Neural crest cell (in vitro differentiated cells): ENCODE data around the gene SLC4A4. TPM values are rescaled to one million over a fixed set of nuclear protein-coding genes. Genes with fewer than 3 reads are reported as not detected.

Experiments
- DNase-seq: peaks from one replicate; pipeline ENCODE4 v3.0.0; 2021; ENCODE audit warnings: low read depth, mixed read lengths, low spot score
- H3K27ac Mint-ChIP-seq: one replicate; pipeline ENCODE4 v1.8.0; 2021; ENCODE audit warnings: mild to moderate bottlenecking, mixed read lengths; ENCODE audit not compliant: unreplicated experiment
- H3K27me3 Mint-ChIP-seq: 2 replicates; pipeline ENCODE4 v1.8.0; 2021; ENCODE audit warnings: low read depth, mild to moderate bottlenecking, mixed read lengths
- H3K36me3 Mint-ChIP-seq: 2 replicates; pipeline ENCODE4 v1.8.0; 2021; ENCODE audit warnings: low read depth, mild to moderate bottlenecking, mixed read lengths
- H3K4me1 Mint-ChIP-seq: 2 replicates; pipeline ENCODE4 v1.8.0; 2021; ENCODE audit warnings: mixed read lengths
- H3K4me3 Mint-ChIP-seq: one replicate; pipeline ENCODE4 v1.8.0; 2021; ENCODE audit warnings: mild to moderate bottlenecking, mixed read lengths
- H3K9me3 Mint-ChIP-seq: 2 replicates; pipeline ENCODE4 v1.8.0; 2021; ENCODE audit warnings: mixed read lengths
- CTCF ChIP-seq: fragments of 200-600 bp; sonication (generic); conservative IDR thresholded peaks from 2 replicates; pipeline ENCODE4 v1.5.0; 2021; ENCODE audit warnings: antibody characterized with exemption, mild to moderate bottlenecking
- total RNA-seq: library from RNA; stranded (reverse); gene quantifications from 2 replicates; pipeline ENCODE4 v1.2.1, GENCODE V29; 2021

The SLC4A4 gene
- total RNA-seq, 1 donor from 2014 or later: 4.0 TPM

GRCh38 chr4:71604785-71605184, 266.0 kb downstream of the SLC4A4 start:
- no peak for DNase-seq
- Mint-ChIP-seq H3K9me3 (peaks cover 7% of the 10 kb centered on the region), H3K27ac (no peak overlapping the region), H3K36me3 (no peaks in the 10 kb centered on the region), H3K4me3 (no peak overlapping the region), H3K4me1 (peaks cover 4% of the 10 kb centered on the region), H3K27me3 (no peaks in the 10 kb centered on the region)
- TF ChIP-seq CTCF: no peak

- peaks cover 3% of the 10 kb centered on the region for H3K36me3 Mint-ChIP-seq
- no peak overlapping the region for H3K27ac Mint-ChIP-seq
- H3K4me1 Mint-ChIP-seq: peaks cover 4% of the 10 kb centered on the region
- H3K9me3 Mint-ChIP-seq: peaks cover 10% of the 10 kb centered on the region
- DNase-seq: no peak
- H3K4me3 Mint-ChIP-seq: no peak overlapping the region
- no peak for TF ChIP-seq CTCF
- H3K27me3 Mint-ChIP-seq: no peaks in the 10 kb centered on the region
These were observed 268.3 kb downstream of the SLC4A4 start for GRCh38 chr4:71607109-71607508.

GRCh38 chr4:71607780-71608677, 269.2 kb downstream of the SLC4A4 start:
- Mint-ChIP-seq H3K9me3 (peaks cover 10% of the 10 kb centered on the region), H3K36me3 (peaks cover 3% of the 10 kb centered on the region), H3K4me1 (peaks cover 4% of the 10 kb centered on the region), H3K4me3 (no peak overlapping the region), H3K27ac (no peak overlapping the region), H3K27me3 (no peaks in the 10 kb centered on the region)
- TF ChIP-seq CTCF: no peak
- no peak for DNase-seq

- Mint-ChIP-seq H3K4me1 (peaks cover 4% of the 10 kb centered on the region), H3K27me3 (no peaks in the 10 kb centered on the region), H3K27ac (no peak overlapping the region), H3K36me3 (peaks cover 3% of the 10 kb centered on the region), H3K9me3 (peaks cover 10% of the 10 kb centered on the region), H3K4me3 (no peak overlapping the region)
- no peak for DNase-seq
- TF ChIP-seq CTCF: no peak
These were observed 269.9 kb downstream of the SLC4A4 start for GRCh38 chr4:71608678-71609071.

- Mint-ChIP-seq H3K4me1 (peaks cover 4% of the 10 kb centered on the region), H3K9me3 (peaks cover 10% of the 10 kb centered on the region), H3K27me3 (no peaks in the 10 kb centered on the region), H3K36me3 (peaks cover 3% of the 10 kb centered on the region), H3K27ac (no peak overlapping the region), H3K4me3 (no peak overlapping the region)
- no peak for TF ChIP-seq CTCF
- DNase-seq: no peak
These were observed 270.3 kb downstream of the SLC4A4 start for GRCh38 chr4:71609167-71609566.
